HG02981 (cell line): Measurements from ENCODE around the gene CELF4.

Source experiments
- ATAC-seq: cut with Tn5 transposase; IDR thresholded peaks from one replicate; pipeline ENCODE4 v1.9.1; 2021; ENCODE audit warnings: mild to moderate bottlenecking, moderate library complexity; ENCODE audit not compliant: unreplicated experiment

The CELF4 gene

DNA sequence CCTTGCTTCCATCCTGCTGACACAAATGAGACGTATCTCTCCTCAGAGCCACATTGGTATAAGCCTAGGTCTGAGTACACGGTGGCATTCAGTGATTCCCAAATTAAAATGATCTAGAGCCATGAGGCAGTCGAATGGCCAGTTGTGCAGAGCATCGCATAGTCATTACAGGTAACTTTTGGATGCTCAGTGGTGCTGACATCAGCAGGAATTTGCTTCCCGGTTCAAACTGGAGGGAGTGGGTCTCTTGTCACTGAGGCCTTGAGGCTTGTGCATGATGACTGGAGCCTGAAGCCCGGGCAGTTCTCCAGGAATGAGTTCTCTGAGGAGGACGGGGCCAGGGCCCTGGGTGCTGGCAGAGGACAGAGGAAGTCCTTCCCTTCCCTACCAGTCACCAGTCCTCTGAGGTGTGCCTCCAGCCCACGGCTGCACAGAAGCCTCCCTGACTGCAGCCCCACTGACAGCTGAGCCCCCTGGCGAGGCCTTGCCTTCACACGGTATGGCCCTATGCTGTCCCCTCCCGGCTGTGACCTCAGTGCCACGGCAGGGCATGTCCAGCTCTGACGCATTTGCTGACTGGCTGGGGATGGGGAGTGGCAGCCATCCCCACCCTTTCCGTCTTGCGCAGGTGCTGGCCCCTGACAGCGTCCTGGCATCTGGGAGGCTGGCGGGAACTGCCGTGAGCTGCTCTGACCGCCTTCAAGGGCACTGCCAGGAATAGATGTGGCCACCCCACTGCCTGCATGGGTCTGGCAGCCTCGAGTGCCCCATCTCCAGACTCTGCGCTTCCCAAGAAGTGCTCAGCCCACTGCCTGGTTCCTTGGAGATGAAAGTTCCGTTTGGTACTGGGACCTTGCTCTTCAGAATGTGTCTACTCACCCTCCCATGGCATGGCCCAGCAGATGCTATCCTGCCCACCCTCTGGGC, 117.4 kb downstream of the CELF4 start:
- no peak for ATAC-seq

DNA sequence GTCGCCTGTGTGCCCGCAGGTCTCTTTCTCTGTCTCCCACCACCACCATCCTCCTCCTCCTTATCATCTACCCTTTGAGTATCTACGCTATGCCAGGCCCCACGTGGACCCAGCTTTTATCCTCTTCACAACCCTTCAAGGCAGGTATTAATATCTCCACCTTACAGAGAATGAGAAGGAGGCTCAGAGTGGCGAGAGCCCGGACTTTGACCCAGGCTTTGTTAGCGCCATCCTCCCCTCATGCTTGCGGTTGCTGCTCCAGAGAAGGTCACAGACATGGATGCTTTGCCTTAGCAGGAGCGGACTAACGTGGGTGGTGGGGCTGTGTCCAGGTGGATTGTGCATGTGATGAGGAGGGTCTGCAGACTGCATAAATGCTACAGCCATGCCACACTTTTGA, 119.8 kb downstream of the CELF4 start:
- no peak for ATAC-seq

DNA sequence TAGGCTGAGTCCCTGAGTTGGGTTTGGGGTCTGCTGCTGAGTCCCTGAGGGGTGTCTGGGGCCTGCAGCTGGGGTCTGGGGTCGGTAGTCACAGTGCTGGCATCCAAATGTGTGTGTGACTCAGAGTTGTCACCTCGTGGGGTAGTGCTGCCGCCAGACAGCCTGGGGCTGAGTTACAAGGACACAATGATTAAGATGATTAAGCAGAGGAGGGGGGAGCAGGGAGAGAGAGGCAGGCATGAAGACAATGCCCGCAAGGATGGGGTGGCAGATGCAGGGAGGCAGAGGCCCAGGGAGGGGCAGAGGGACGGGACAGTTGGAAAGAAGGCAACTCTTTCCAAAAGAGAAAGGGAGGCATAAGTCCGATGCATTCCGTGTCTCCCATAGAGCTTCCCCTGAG, 120.2 kb downstream of the CELF4 start:
- no peak for ATAC-seq

DNA sequence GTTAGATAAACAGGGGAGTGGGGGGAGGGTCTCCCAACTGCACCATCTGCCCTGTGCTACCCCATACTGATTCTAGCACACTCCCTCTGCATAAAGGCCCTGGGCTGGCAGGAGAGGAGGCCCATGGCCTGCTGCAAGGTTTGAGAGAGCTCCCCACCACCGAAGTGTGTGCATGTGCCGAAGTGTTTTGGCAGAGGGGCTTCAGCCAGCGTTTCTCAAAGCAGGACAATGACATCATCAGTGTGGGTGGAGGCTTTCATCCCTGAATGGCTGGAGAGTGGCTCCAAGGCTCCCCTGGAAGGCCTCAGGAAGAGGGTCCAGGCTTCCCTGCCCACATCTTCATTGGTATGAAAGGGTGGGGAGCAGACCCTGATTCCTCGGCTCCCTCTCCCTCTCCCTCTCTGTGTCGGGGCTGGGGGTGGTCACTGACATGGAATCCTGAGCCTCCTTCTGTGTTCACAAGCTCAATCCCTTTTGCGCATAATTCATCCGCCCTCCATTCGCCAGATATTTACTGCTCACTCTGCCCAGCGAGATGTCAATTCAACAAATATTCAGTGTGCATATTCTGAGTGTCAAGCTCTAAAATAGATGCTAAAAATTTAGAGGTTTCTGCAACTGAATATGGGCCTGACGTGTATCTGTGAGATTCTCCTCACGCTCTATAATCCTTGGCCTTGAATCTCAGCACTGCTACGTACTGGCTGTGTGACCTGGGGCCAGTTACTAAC, 122.1 kb downstream of the CELF4 start:
- ATAC-seq, result no peak

DNA sequence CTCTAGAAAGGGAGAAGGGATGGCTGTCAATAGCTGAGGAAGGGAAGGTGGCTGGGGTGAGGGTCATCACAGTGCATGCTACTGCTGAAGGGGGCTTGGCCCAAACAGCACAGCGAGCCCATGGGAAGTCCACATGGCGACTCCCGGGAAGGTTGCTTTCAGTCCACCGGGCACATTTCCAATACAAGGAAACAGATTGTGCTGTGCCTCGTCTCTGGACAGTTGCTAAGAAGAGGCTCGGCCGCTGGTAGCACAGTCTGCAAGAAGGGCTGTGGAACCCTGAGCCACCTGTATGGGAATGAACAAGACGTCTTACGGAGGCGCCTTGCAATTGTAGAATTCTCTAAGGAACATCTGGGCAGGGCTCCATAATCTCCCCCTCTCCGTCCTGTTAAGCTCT, 123.1 kb downstream of the CELF4 start:
- no peak for ATAC-seq

DNA sequence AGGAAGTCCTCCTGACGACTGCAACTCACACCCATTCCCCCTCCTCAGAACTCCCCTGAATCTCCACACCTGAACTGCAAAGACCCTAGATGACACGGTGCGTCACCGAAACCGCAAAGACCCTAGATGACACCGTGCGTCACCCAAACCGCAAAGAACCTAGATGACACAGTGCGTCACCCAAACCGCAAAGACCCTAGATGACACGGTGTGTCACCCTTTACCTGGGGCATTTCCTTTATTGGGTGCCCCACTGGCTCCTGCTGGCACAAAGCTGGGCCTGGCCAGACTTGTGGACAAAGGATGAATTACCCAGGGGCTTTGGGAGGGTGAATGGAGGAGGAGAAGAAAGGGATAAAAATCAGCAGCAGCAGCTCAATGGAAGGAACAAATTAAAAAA, 123.8 kb downstream of the CELF4 start:
- no peak for ATAC-seq

DNA sequence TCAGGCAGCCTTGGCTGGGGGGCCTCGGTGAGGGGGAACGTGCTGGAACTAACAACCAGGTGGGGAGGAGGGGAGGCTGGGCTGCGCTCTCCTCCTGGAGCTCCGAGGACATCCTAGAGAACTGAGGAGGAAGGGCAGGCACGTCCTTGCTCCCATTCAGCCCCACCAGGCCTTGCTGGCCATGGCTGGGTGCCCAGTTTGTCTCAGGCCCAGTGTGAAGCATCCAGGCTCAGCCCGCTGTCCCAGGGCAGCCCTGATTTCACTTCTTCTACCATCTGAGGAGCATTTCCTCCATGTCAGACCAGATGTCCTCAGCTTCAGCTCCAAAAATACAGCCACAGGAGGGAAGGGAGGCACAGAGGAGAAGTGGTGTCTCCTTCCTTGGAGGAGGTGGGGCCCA, 125.4 kb downstream of the CELF4 start:
- no peak for ATAC-seq

DNA sequence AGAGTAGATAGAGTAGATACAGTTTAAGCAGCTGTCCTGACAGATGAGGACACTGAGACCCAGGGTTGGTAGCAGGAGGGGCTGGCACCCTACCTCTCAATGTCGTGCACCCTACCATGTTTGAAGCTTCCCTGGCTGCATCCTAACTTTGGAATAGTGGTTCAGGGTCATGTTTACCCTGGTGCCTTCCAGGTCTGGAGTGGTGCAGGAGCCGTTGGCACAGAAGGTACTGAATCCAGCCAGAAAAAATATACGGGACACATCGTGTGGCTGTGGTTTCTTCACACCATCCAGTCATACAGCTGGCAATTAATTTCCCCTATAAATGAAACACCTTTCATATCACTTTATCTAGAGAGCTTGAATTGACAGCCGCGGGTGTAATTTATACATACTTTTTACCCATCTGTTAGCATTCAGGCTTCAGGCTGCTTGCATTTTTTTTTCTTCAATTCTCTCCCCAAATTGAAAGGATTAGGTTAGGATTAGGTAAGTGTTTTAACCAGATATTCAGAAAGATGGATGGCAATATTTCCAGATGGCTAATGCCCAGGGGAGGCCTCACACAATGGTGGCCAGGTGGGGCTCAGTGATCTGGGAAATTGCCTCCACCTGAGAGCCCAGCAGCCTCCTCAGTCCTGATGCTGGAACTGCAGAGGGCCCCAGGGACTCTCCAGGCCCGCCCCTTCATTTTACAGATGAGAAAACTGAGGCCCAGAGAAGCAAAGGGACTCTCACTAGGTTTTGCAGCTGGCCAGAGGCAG, 127.0 kb downstream of the CELF4 start:
- ATAC-seq, result no peak

DNA sequence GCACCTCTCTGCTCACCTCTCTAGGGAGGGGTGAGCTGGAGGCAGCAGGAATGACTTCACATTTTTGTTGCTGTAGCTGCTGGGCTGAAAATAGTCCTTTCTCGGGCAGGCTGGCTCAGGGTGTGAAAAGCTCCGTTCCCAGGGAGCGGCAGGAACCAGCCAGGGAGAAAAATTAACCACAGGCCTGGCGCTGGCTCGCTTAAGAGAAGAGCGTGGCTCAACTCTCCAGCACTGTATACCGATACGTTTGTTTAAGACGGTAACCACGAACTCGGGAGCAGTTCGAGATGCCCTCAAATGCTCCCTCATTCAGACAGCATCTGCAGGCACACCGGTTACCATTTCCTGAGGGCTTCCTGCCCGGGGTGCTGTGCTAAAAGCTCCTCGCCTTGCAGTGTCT, 129.6 kb downstream of the CELF4 start:
- no peak for ATAC-seq

DNA sequence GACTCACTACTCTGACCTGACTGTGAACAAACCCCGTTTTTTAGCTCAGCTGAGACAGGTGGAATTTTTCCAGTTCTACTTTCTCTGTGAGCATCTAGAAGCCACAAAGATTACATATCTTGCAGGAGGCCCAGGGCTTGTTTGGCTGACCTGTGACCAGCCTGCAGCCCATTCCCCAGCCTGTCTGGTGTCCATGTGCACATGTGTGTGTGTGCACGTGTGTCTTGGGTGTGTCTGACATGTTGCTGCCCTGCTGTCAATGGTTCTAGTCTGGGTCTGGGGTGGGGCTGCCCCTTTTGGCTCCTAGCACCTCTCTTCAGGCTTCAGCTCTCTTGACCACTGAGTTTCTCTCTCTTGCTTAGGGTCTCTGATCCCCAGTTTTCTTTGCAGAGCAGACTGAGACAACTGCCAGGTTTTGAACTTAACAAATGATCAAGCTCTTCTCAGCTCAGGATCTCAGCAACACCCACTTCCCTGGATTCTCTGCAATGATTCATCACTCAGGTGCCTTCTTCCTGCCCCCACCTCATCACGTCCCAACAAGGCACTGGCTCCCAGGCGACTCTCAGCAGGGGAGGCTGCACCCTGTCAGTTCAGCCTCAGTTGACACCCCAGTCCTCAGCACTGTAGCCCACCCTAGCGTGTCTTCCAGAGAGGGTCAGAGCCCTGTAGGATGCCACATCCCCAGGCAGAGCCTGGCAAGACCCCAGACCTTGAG, 130.3 kb downstream of the CELF4 start:
- ATAC-seq, result no peak

DNA sequence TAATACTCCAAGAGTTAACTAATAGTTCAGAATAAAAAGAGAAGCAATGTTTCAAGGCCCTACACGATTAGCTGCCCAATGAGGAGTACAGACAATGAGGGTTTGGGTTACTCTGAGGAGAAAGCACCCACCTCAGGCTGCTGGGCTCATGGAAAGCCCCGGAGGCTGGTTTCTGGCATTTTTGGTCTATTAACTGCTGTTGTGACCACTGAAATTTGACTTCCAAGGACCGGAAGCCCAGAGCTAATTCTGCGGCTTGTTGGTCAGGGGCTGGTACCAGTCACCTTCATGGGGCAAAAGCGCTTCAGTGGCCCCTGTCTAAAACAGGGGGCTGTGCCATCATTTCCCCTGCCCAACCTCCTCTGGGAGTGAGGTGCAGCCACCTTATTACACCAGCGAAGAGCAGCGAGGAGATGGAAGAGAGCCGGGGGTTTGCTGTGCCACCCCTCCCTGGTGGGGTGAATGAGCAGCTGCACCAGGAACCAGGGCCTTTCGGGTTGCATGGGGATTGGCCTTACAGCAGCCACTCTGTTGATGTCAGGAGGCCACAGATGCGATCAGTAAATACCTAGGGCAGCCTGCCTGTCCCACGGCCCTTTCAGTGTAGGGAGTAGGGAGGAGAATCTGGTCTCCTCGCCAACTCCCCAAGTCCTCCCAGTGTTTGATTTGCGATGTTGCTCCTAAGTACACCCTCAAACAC, 131.3 kb downstream of the CELF4 start:
- ATAC-seq, result no peak

DNA sequence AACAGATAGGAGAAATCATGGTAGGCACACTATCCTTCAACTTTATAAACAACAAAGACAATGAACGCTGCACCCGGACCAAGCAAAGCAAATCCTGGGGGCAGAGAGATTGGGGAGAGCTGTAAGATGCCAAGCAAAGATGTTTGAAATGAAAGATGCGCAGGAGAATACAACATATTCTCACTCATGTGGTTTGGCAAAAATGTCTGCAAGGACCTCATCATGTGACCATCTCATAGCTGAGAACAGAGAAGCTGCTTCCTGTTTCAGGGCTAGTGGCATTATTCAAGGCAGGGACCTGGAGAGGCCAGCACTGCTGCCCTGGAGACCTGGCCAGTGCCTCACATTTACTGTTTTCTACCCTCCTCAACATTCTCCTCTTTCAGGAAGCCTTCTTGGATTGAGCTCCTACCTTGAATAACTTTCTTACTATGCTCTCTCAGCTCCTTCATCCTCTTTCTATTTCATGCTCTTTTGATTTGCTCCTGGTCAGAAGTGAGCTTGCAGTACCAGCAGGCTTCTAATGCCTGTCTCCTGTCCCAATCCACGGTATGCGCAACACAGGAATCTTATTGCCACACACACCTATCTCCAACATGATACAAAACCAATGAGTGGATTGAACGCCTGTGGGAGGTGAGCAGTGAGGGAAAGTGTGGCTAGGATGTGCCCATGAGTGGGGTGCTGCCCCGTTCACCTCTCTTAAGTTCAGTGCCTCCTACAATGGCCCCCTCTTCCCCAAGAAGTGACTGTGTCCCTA, 133.0 kb downstream of the CELF4 start:
- ATAC-seq, result no peak

DNA sequence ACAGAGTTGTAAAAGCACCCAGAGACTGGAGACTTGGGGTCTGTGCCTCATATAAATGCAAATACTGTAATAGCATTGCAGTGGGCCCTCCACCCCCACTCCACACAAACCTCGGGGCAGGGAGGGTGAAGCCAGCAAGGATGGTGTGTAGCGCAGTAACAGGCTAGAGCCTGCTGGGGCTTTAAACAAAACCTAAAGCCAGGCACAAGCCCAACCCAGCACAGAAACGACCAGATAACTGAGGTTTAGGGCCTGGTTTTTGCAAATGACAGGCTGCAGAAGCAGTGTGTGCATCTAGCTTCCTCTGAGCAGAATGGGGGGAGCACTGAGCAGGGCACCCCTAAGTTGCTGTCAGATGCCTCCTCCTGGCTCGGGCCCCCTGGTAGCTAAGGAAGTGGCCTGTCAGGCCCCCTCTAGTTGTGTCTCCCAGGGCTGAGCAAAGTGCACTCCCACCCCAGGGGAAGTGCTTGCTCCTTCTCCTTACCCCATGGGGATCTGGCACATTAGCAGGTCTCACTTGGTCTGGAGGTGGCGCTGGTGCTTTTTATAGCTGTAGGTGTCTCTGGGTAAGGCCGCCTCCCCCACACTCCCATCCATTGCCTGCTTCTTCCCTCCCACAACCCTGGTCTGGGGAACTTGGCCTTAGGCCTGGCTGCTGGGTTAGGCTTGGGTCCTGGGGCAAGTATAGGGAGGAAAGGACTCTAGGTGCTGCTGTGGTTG, 135.1 kb downstream of the CELF4 start:
- ATAC-seq, result no peak

DNA sequence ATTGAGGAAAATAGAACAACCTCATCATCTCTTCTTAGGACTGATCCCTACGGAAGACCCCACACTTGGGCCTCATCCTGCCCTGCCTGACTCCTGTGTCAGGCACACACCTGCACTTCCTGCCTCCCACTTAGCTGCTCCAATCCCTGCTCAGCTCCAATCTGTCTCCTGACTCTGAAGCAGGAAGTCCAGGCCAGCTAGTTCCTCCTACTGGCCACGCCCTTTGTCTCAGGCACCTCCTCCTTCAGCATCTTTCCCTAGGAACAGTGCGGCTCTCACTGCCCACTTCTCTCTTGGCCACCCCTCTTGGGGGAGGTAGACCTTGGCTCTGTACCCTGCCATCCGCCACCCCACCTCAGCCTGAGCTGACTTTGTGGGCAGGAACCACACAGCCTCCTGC, 135.8 kb downstream of the CELF4 start:
- no peak for ATAC-seq

DNA sequence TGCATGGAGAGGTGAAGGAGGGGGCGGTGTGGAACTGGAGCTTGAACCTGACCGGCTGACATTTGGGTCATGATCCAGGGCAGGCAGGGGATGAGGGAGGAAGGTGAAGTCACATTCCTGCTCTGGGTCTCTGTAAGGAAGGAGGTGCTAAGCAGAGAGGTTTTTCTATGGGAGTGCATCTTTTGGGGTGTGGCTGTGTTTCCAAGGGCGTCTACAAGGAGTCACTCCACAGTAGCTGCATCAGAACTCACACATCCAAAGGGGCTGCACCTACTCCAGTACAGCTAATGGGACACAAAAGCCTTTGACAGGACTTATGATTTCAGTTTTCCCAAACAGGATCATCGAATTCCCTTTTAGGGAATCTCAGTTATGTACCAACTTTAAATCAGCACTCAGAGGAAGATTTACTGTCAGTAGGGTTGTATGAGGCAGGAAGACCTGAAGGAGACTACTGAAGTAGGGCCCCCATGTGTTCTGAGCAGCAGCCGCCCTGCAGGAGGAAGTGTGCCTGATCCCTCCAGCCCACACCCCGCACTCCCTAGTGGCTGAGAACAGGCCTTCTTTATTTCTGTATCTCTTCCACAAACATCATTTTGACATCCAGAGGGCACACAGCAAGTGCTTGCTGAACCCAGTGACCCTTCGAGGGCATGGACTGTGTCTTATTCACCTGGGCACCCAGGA, 137.2 kb downstream of the CELF4 start:
- ATAC-seq, result no peak

DNA sequence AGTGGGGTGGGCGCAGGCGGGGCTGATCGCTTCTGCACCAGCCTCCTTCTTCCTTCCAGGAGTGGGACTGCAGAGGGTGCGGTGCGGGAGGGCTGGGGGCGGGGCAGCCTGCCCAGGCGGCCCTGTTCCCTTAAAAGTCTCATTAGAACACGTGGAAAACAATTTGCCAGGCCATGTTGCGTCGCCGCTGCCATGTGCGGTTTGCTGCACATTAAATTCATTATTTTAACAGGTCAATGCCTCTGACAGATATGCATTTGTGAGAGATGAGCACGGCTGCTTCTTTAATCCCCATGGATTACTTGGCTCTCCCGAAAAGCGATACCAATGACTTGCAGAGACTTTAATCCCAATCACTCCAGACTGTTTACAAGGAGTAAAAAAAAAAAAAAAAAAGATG, 139.0 kb downstream of the CELF4 start:
- ATAC-seq, result no peak

DNA sequence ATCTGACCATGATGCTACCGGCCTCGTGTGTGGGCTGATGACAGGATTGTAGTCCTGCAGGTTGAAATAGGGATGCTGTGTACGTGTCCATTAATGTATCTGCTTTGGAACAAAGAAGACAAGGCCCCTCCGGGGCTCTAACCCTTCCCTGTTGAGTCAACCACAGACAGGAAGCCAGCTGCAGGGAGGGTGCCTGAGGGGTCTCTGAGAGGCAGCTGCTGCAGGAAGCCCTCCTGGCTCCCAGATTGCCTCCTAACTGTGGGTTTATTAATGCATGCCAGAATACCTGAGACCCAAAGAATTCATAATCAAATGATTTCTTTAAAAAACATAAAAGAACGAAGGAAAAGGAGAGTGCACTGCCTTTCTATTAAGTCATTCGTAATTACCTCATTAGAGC, 140.4 kb downstream of the CELF4 start:
- ATAC-seq, result no peak

DNA sequence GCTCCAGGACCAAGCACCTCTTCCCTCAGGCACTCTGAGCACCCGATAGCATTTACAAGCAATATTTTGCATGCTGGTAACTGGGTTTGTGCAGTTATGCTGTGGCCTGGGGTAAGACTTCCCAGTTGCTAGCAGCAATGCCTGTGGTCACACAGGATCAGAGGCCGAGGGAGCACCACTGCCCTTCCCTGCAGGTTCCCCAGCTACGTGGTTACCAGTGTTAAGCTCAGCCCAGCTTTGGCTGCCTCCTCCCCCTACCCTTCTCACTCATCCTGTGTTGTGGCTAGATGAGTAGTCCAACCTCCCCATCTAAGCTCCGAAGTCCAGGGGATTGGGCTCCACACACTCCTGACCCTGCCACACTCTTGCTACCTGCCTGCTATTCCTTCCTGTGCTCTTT, 141.1 kb downstream of the CELF4 start:
- ATAC-seq, result no peak
